Endothelial cell of umbilical vein (primary cell): ENCODE data around the gene SPTBN5.

ENCODE experiments used
- EZH2 ChIP-seq: IDR thresholded peaks from 2 replicates; pipeline ENCODE4 v1.6.1; 2012; ENCODE audit warnings: borderline replicate concordance, low read depth, mild to moderate bottlenecking, moderate library complexity, low read length, inconsistent platforms; ENCODE audit not compliant: severe bottlenecking
- GATA2 ChIP-seq: IDR thresholded peaks from 2 replicates; pipeline ENCODE4 v1.7.0; 2011; ENCODE audit warnings: low read depth, mild to moderate bottlenecking, moderate library complexity, mixed read lengths, low read length; ENCODE audit not compliant: insufficient read length, insufficient read depth
- JUN ChIP-seq: IDR thresholded peaks from 2 replicates; pipeline ENCODE4 v1.6.1; 2011; ENCODE audit warnings: borderline replicate concordance, low read depth; ENCODE audit not compliant: insufficient read length, insufficient read depth
- MAX ChIP-seq: IDR thresholded peaks from 2 replicates; pipeline ENCODE4 v1.6.1; 2011; ENCODE audit not compliant: insufficient read depth, insufficient read length
- MYC ChIP-seq: IDR thresholded peaks from one replicate; pipeline ENCODE4 v1.6.1; 2011; ENCODE audit warnings: mild to moderate bottlenecking, low read depth, low read length
- POLR2A ChIP-seq: IDR thresholded peaks from 2 replicates; pipeline ENCODE4 v1.6.1; 2012; ENCODE audit warnings: low read depth, mild to moderate bottlenecking, control low read depth, low read length
- POLR2AphosphoS5 ChIP-seq: IDR thresholded peaks from 2 replicates; pipeline ENCODE4 v1.6.1; 2012; ENCODE audit warnings: low read depth, mild to moderate bottlenecking, control low read depth, low read length, moderate library complexity; ENCODE audit not compliant: insufficient read depth
- TF ChIP-seq, protein P1 (sequence below), 2 donors: IDR thresholded peaks; 1 replicate in 1 of 2; 2 replicates in 1 of 2; pipeline ENCODE4 v1.5.1; 2011; ENCODE audit warnings: low read length in 2 of 2, mild to moderate bottlenecking in 2 of 2, moderate library complexity in 2 of 2, control low read depth in 1 of 2, inconsistent platforms in 1 of 2, low read depth in 1 of 2; ENCODE audit not compliant: insufficient read depth in 1 of 2; ENCODE audit errors: extremely low read depth in 1 of 2

- TF ChIP-seq, protein P1, sequence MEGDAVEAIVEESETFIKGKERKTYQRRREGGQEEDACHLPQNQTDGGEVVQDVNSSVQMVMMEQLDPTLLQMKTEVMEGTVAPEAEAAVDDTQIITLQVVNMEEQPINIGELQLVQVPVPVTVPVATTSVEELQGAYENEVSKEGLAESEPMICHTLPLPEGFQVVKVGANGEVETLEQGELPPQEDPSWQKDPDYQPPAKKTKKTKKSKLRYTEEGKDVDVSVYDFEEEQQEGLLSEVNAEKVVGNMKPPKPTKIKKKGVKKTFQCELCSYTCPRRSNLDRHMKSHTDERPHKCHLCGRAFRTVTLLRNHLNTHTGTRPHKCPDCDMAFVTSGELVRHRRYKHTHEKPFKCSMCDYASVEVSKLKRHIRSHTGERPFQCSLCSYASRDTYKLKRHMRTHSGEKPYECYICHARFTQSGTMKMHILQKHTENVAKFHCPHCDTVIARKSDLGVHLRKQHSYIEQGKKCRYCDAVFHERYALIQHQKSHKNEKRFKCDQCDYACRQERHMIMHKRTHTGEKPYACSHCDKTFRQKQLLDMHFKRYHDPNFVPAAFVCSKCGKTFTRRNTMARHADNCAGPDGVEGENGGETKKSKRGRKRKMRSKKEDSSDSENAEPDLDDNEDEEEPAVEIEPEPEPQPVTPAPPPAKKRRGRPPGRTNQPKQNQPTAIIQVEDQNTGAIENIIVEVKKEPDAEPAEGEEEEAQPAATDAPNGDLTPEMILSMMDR (IDR thresholded peaks at IDR 0.05; ENCODE audit: extremely low read depth in 1 of 2, insufficient read depth in 1 of 2, low read depth in 1 of 2, low read length in 2 of 2) = no peak
- TF ChIP-seq POLR2A = no peak
- TF ChIP-seq POLR2AphosphoS5 = no peak
- no peak for TF ChIP-seq JUN
- TF ChIP-seq EZH2 = no peak
- no peak for TF ChIP-seq MAX
- TF ChIP-seq MYC = no peak
- TF ChIP-seq GATA2 = no peak
Measured at GRCh38 chr15:41876689-41877088, 17.2 kb downstream of the SPTBN5 start.
